Retinal pigment epithelial cell (primary cell): ENCODE results near the gene RNF130.

Source experiments
- DNase-seq: peaks from one replicate; pipeline ENCODE4 v3.0.0-alpha.2; 2010; ENCODE audit warnings: low read depth
- H3K4me3 ChIP-seq: 2 replicates; pipeline ENCODE4 v1.5.1; 2011; ENCODE audit warnings: mild to moderate bottlenecking, low read length, control low read depth, moderate library complexity
- CTCF ChIP-seq: conservative IDR thresholded peaks from 2 replicates; pipeline ENCODE4 v1.5.1; 2011; ENCODE audit warnings: low read depth, low read length, control low read depth, inconsistent platforms

Gene RNF130

GRCh38 chr5:179981636-179982035, 89.9 kb downstream of the RNF130 start:
- TF ChIP-seq CTCF = no peak
- H3K4me3 ChIP-seq = no peak overlapping the region
- DNase-seq = no peak

GRCh38 chr5:179980767-179981166, 90.8 kb downstream of the RNF130 start:
- DNase-seq = no peak
- no peak for TF ChIP-seq CTCF

GRCh38 chr5:179978792-179979191, 92.8 kb downstream of the RNF130 start:
- no peak for DNase-seq
- no peak for TF ChIP-seq CTCF
- H3K4me3 ChIP-seq = no peak overlapping the region

More at GRCh38 chr5:179980767-179981166, 90.8 kb downstream of the RNF130 start:
- H3K4me3 ChIP-seq = no peak overlapping the region

GRCh38 chr5:179975713-179976134, 95.8 kb downstream of the RNF130 start:
- no peak overlapping the region for H3K4me3 ChIP-seq
- no peak for TF ChIP-seq CTCF
- DNase-seq = no peak

- TF ChIP-seq CTCF = peak; percentile 61
- no peak for DNase-seq
- no peak overlapping the region for H3K4me3 ChIP-seq
Measured at GRCh38 chr5:179974946-179975712, 96.4 kb downstream of the RNF130 start.

- no peak overlapping the region for H3K4me3 ChIP-seq
- TF ChIP-seq CTCF = no peak
- DNase-seq = no peak
Measured at GRCh38 chr5:179974246-179974945, 97.2 kb downstream of the RNF130 start.

GRCh38 chr5:179973391-179973790, 98.2 kb downstream of the RNF130 start:
- no peak overlapping the region for H3K4me3 ChIP-seq
- no peak for TF ChIP-seq CTCF
- no peak for DNase-seq
